HFF-Myc (cell line): Measurements from ENCODE around the gene SSH2.

Experiments used
- DNase-seq: peaks from one replicate; pipeline ENCODE4 v3.0.0-alpha.2; 2011; ENCODE audit warnings: low read depth; ENCODE audit errors: extremely low read depth
- H3K4me3 ChIP-seq: replicated peaks from 2 replicates; pipeline ENCODE4 v1.5.1; 2011; ENCODE audit warnings: low read depth, mild to moderate bottlenecking, control low read depth, low read length
- CTCF ChIP-seq: IDR thresholded peaks from 2 replicates; pipeline ENCODE4 v1.5.1; 2012; ENCODE audit warnings: mild to moderate bottlenecking, low read depth, low read length, control low read depth; ENCODE audit errors: missing control alignments

Gene SSH2

GRCh38 chr17:29664743-29665480, 265.1 kb downstream of the SSH2 start:
- H3K4me3 ChIP-seq = no peak overlapping the region
- no peak for DNase-seq
- no peak for TF ChIP-seq CTCF

GRCh38 chr17:29663155-29663554, 266.9 kb downstream of the SSH2 start:
- TF ChIP-seq CTCF = no peak
- no peak for DNase-seq
- no peak overlapping the region for H3K4me3 ChIP-seq

- TF ChIP-seq CTCF = no peak
- no peak overlapping the region for H3K4me3 ChIP-seq
- DNase-seq = no peak
These were observed 268.8 kb downstream of the SSH2 start for GRCh38 chr17:29661213-29661612.

- TF ChIP-seq CTCF = no peak
- DNase-seq = no peak
These were observed 270.9 kb downstream of the SSH2 start for GRCh38 chr17:29659155-29659554.

GRCh38 chr17:29655323-29655722, 274.7 kb downstream of the SSH2 start:
- DNase-seq = no peak
- H3K4me3 ChIP-seq = no peak overlapping the region
- TF ChIP-seq CTCF = no peak

More at GRCh38 chr17:29659155-29659554, 270.9 kb downstream of the SSH2 start:
- no peak overlapping the region for H3K4me3 ChIP-seq

GRCh38 chr17:29653995-29654714, 275.9 kb downstream of the SSH2 start:
- DNase-seq = no peak
- TF ChIP-seq CTCF = no peak
- no peak overlapping the region for H3K4me3 ChIP-seq
